HCT116 (cell line): Measurements from ENCODE around the gene NFIA. TPM values are rescaled to one million over a fixed set of nuclear protein-coding genes. Genes with fewer than 3 reads are reported as not detected.

ENCODE experiments used
- ATAC-seq: fragments of 200-7000 bp; cut with Tn5 transposase; 2 replicates; pipeline ENCODE4 v1.9.1; 2020; ENCODE audit warnings: mild to moderate bottlenecking, moderate library complexity
- BruUV-seq: library from RNA; stranded (reverse); fragments of 400-500 nt; replicated peaks from 2 replicates; lab custom pipeline; 2021; lab: Mats Ljungman, UMichigan
- CTCF ChIA-PET: fragments of 300-600 bp; sonication (Branson Sonifier 250); formaldehyde crosslinking; loops from one replicate; lab custom pipeline; 2021; ENCODE audit warnings: antibody characterized with exemption; lab: Charles Lee
- POLR2A ChIA-PET: fragments of 300-600, 350-600 bp; sonication (Branson Sonifier 250); formaldehyde crosslinking; loops from one replicate; lab custom pipeline; 2021; ENCODE audit warnings: antibody characterized with exemption; lab: Charles Lee
- RAD21 ChIA-PET, 2 experiments: fragments of 300-600 bp; sonication (Branson Sonifier 250); formaldehyde crosslinking; loops; one replicate each; lab custom pipeline; 2023; ENCODE audit warnings: low total read pairs in 2 of 2; ENCODE audit not compliant: uncharacterized antibody in 2 of 2, unreplicated experiment in 2 of 2, low non-redundant PET in 1 of 2; lab: Charles Lee
- DNase-seq: peaks from one replicate; pipeline ENCODE4 v3.0.0-alpha.2; 2010; ENCODE audit warnings: low read depth, low spot score
- H2AFZ ChIP-seq: fragments of 200-600 bp; shearing (Covaris generic), sonication (generic); 2 replicates; pipeline ENCODE4 v1.6.1; 2017; ENCODE audit warnings: low read depth, mixed run types, mixed read lengths, antibody characterized with exemption, low read length; ENCODE audit not compliant: poor library complexity, severe bottlenecking
- H3K27ac ChIP-seq: 2 replicates; pipeline ENCODE4 v1.5.1; 2012; ENCODE audit warnings: low read depth, low read length
- H3K27me3 ChIP-seq: fragments of 200-600 bp; sonication (generic); 2 replicates; pipeline ENCODE4 v1.6.1; 2016; ENCODE audit warnings: mixed run types, low read length, mixed read lengths; ENCODE audit not compliant: insufficient read depth
- H3K36me3 ChIP-seq, 2 experiments: fragments of 200-500 bp in 1 of 2; fragments of 200-600 bp in 1 of 2; sonication (Bioruptor generic) in 1 of 2; sonication (generic) in 1 of 2; 2 replicates each; pipeline versions ENCODE4 v1.5.1 to v1.6.1; 2014 to 2016; ENCODE audit warnings: low read length in 2 of 2, inconsistent platforms in 1 of 2, mixed read lengths in 1 of 2, mixed run types in 1 of 2; ENCODE audit not compliant: insufficient read depth in 2 of 2, control insufficient read depth in 1 of 2
- H3K4me1 ChIP-seq, 2 experiments: fragments of 200-600 bp in 1 of 2; sonication (generic) in 1 of 2; 2 replicates each; pipeline versions ENCODE4 v1.5.1 to v1.6.1; 2012 to 2017; ENCODE audit warnings: low read length in 2 of 2, inconsistent platforms in 1 of 2, mild to moderate bottlenecking in 1 of 2, mixed read lengths in 1 of 2, mixed run types in 1 of 2, moderate library complexity in 1 of 2; ENCODE audit not compliant: insufficient read depth in 2 of 2, control insufficient read depth in 1 of 2
- H3K4me2 ChIP-seq: fragments of 200-600 bp; sonication (generic); 2 replicates; pipeline ENCODE4 v1.6.1; 2017; ENCODE audit warnings: mixed run types, low read length, mixed read lengths
- H3K4me3 ChIP-seq, 2 experiments: fragments of 200-600 bp in 1 of 2; sonication (generic) in 1 of 2; replicated peaks in 1 of 2; 2 replicates each; pipeline ENCODE4 v1.5.1; 2011 to 2016; ENCODE audit warnings: low read length in 2 of 2, control low read depth in 1 of 2, low read depth in 1 of 2, mild to moderate bottlenecking in 1 of 2, mixed read lengths in 1 of 2, mixed run types in 1 of 2
- H3K79me2 ChIP-seq: fragments of 200-600 bp; sonication (generic); 2 replicates; pipeline ENCODE4 v1.6.1; 2017; ENCODE audit warnings: mild to moderate bottlenecking, mixed run types, low read length, moderate library complexity, mixed read lengths; ENCODE audit not compliant: insufficient read depth
- H3K9ac ChIP-seq: fragments of 200-600 bp; sonication (generic); 2 replicates; pipeline ENCODE4 v1.6.1; 2016; ENCODE audit warnings: low read length, mixed read lengths
- H3K9me2 ChIP-seq: fragments of 200-600 bp; sonication (generic), shearing (Covaris generic); 2 replicates; pipeline ENCODE4 v1.6.1; 2017; ENCODE audit warnings: mixed run types, mild to moderate bottlenecking, moderate library complexity; ENCODE audit not compliant: insufficient read depth
- H3K9me3 ChIP-seq, 2 experiments: fragments of 200-500 bp in 1 of 2; fragments of 200-600 bp in 1 of 2; sonication (Bioruptor generic) in 1 of 2; sonication (generic) in 1 of 2; 2 replicates each; pipeline ENCODE4 v1.6.1; 2014 to 2017; ENCODE audit warnings: low read length in 2 of 2, mixed read lengths in 2 of 2, inconsistent platforms in 1 of 2, low read depth in 1 of 2, mild to moderate bottlenecking in 1 of 2, mixed run types in 1 of 2, moderate library complexity in 1 of 2; ENCODE audit not compliant: control insufficient read depth in 1 of 2, insufficient read depth in 1 of 2
- H4K20me1 ChIP-seq: fragments of 200-600 bp; sonication (generic), shearing (Covaris generic); 2 replicates; pipeline ENCODE4 v1.6.1; 2017; ENCODE audit warnings: mixed run types, mild to moderate bottlenecking, moderate library complexity; ENCODE audit not compliant: insufficient read depth
- CBX3 ChIP-seq: IDR thresholded peaks from 2 replicates; pipeline ENCODE4 v1.6.1; 2012; ENCODE audit warnings: low read depth
- EZH2phosphoT487 ChIP-seq: fragments of 200-600 bp; IDR thresholded peaks from 2 replicates; pipeline ENCODE4 v1.6.1; 2018; ENCODE audit warnings: antibody characterized with exemption, borderline replicate concordance
- FOSL1 ChIP-seq: IDR thresholded peaks from 2 replicates; pipeline ENCODE4 v1.6.1; 2012; ENCODE audit warnings: low read depth
- JUND ChIP-seq: IDR thresholded peaks from 2 replicates; pipeline ENCODE4 v1.6.1; 2012
- POLR2A ChIP-seq: IDR thresholded peaks from 2 replicates; pipeline ENCODE4 v1.7.0; 2011; ENCODE audit warnings: borderline replicate concordance; ENCODE audit not compliant: insufficient read depth, insufficient read length; ENCODE audit errors: extremely low read depth
- ZBTB33 ChIP-seq: IDR thresholded peaks from 2 replicates; pipeline ENCODE4 v1.6.1; 2011; ENCODE audit warnings: mild to moderate bottlenecking, low read length, moderate library complexity; ENCODE audit not compliant: insufficient replicate concordance; ENCODE audit errors: extremely low read depth
- intact Hi-C: fragments of 100-400 bp; cut with micrococcal nuclease; formaldehyde crosslinking; loops from 2 replicates; pipeline ENCODE4 v1.10.0; 2022
- total RNA-seq: library from RNA; stranded (reverse); gene quantifications from one replicate; pipeline ENCODE4 v1.2.1, GENCODE V29; 2021; ENCODE audit not compliant: unreplicated experiment

NFIA gene
- total RNA-seq, 1 experiment from 2014 or later: 17.2 TPM

GRCh38 chr1:61111084-61112004 is 29.0 kb downstream of the NFIA start (continued):
- TF ChIP-seq EZH2phosphoT487: no peak

- Histone ChIP-seq H4K20me1 (no peaks in the 10 kb centered on the region), H3K9ac (no peak overlapping the region), H3K9me2 (no peaks in the 10 kb centered on the region), H3K9me3 (no peaks in the 10 kb centered on the region), H3K4me2 (no peak overlapping the region), H3K27me3 (no peaks in the 10 kb centered on the region), H3K36me3 (no peaks in the 10 kb centered on the region), H3K4me1 (no peaks in the 10 kb centered on the region), H3K4me3 (no peak overlapping the region), H2AFZ (no peak overlapping the region), H3K27ac (no peak overlapping the region), H3K79me2 (peaks cover 15% of the 10 kb centered on the region)
- ATAC-seq (no peak), DNase-seq (no peak)
- intact Hi-C loops: no loop called here
- RAD21 ChIA-PET: no interaction called here
- TF ChIP-seq ZBTB33: no peak
- TF ChIP-seq JUND: no peak
- TF ChIP-seq POLR2A: no peak
- TF ChIP-seq FOSL1: no peak
- TF ChIP-seq CBX3: no peak
- POLR2A ChIA-PET: no interaction called here
- CTCF ChIA-PET: no interaction called here
- no TSS peak for BruUV-seq
Measured at GRCh38 chr1:61114178-61114870, 32.0 kb downstream of the NFIA start.
